SKM-1 (cell line): Measurements from ENCODE around the gene PEPD.

Experiments used
- DNase-seq: peaks from one replicate; lab custom pipeline; 2025; ENCODE audit not compliant: unreplicated experiment; lab: John Stamatoyannopoulos, UW

Gene PEPD

GRCh38 chr19:33387351-33388230, 134.0 kb downstream of the PEPD start:
- no peak for DNase-seq

DNA sequence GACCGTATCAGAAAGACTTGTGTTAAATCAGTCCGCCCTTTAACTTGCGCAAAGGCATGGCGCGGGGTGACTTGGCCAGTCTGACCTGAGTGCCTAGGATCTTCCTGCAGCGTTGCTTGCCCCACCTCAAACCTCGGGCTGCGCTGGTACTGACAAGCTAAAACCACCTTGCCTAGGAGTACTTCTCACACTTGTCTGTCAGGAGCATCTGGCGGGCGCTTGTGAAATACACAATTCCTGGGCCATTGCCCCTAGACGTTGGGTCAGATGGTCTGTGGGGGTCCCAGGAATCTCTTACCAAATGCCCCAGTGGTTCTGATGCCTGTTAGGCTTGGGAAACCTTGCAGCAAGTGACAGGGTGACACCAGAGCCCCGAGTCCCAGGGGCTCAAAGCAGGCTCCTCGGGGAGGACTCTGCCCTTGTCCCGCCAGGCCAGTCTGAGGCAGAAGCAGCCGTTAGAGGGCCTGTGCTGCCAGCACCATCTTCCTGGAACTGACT, 135.2 kb downstream of the PEPD start:
- no peak for DNase-seq

DNA sequence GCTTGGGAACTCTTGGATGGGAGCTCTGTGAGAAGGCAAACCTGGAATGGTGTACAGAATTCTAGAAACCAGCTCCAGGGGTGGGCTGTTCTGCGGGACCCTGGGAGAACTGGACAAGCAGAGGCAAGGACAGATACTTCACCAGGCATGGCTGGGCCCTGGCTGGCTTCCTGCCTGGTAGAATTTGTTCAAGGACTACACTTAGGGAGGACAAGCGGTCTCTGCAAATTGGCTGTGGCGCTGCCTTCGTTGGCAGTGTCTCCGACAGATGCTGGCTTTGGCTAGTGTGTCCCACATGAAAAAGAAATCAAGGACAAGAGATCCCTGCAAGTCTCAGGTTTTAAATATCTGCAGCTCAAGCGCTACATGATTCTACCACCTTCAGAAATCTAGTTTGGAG, 135.6 kb downstream of the PEPD start:
- DNase-seq = no peak

GRCh38 chr19:33384983-33385382, 136.6 kb downstream of the PEPD start:
- no peak for DNase-seq

DNA sequence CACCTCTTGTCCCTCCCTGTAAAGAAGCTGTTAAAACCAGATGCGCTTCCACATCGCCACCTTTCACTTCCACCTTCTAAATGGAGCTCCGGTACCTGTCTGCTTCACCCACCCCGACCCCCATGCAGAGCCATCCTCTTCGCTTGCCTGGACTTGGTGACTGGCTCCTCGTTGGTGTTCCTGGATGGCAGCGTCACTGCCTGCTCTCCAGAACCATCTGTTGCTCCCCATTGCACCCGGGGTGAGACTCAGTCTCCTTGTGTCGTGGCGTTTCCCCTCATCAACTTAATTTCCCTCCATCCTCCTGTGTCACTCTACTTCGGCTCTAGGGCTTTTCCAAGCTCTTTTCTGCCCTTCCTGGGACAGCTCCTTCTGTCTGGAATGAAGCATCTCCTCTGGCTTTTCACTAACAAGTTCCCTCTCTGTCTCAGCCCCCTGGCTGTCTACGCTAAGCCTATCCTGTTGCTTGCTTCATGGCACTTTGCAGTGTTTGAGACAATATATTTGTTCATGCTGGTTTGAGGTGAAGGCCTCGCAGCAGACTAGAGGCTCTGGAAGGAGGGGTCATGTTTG, 137.8 kb downstream of the PEPD start:
- no peak for DNase-seq

DNA sequence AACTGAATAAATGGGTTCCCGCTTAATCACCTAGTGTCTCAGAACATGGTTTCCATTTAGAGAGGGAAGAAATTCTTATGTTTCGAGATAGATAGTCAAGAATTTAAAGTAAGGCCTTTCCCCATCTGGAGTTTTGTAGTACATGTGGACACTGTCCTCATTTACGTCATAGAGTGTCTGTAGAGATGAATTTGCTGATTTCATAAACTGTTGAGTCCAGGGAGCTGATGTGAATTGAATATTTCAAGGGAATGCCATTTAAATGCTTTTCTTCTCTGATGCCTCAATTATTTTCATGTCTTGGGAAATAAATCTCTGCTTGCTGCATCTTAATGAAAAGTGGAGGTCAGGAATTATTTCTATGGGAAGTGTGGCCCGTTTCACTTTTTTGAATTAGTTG, 138.6 kb downstream of the PEPD start:
- DNase-seq = no peak

DNA sequence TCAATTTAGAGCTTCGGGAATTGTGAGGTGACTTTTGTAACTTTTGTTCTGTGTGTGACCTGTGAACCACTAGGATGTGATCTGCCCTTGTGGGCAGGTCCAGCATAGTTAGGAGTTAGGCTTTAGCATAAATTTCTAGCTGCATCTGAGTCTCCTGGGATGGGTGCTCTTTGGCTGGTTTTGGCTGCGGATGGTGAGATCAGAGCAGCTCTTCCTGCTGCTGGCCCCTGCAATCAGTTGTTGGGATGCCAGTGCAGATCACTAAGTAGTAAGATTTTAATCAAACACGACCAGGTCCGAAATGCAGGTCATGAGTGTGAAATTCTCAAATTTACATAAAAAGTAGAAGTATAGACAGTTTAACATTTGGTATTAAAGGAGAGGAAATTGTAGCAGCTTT, 139.6 kb downstream of the PEPD start:
- no peak for DNase-seq

GRCh38 chr19:33381101-33381500, 140.5 kb downstream of the PEPD start:
- DNase-seq = no peak

DNA sequence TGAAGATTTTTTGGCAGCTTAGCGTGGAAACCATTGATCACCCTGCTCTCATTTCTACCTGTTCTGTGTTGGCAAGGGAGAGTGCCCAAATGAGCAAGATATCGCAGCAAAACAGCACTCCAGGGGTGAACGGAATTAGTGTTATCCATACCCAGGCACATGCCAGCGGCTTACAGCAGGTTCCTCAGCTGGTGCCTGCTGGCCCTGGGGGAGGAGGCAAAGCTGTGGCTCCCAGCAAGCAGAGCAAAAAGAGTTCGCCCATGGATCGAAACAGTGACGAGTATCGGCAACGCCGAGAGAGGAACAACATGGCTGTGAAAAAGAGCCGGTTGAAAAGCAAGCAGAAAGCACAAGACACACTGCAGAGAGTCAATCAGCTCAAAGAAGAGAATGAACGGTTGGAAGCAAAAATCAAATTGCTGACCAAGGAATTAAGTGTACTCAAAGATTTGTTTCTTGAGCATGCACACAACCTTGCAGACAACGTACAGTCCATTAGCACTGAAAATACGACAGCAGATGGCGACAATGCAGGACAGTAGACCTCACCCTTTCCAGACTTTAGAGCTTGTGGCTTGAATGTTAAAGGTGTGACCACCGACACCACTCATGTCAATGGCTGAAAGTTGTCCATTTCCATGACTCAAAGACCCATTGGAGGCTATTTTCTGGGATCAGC, 142.3 kb downstream of the PEPD start:
- DNase-seq = no peak

- no peak for DNase-seq
Observed at GRCh38 chr19:33377586-33378475, 143.8 kb downstream of the PEPD start.

GRCh38 chr19:33376941-33377557, 144.5 kb downstream of the PEPD start:
- DNase-seq = no peak

DNA sequence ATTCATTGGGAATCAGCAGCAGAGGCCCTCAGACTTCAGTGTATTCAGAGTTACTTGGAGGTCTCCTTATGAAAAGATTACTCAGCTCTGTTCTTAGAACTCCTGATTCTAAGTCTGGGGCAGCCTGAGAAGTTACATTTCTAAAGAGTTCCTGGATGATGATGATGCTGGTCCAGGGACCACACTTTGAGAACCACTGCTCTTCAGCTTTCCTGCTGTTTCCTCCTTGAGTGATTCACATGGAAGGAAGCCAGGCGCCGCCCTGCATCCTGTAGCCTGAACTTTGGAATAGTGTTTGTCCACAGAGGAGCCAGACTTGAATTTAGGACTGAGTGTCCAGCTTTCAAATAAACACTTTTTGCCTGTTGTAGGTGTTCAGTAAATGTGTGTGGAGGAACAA, 145.2 kb downstream of the PEPD start:
- DNase-seq = no peak

GRCh38 chr19:33375837-33376159, 145.8 kb downstream of the PEPD start:
- no peak for DNase-seq

GRCh38 chr19:33375156-33375836, 146.3 kb downstream of the PEPD start:
- no peak for DNase-seq

GRCh38 chr19:33374236-33374714, 147.3 kb downstream of the PEPD start:
- no peak for DNase-seq

- peak; percentile 73 for DNase-seq
Observed at GRCh38 chr19:33373453-33374235, 147.9 kb downstream of the PEPD start, which contains the start of gene CEBPG. TSS of gene CEBPG (plus strand) at chr19:33373709. CDS start at chr19:33379240, 5,531 bp downstream.

DNA sequence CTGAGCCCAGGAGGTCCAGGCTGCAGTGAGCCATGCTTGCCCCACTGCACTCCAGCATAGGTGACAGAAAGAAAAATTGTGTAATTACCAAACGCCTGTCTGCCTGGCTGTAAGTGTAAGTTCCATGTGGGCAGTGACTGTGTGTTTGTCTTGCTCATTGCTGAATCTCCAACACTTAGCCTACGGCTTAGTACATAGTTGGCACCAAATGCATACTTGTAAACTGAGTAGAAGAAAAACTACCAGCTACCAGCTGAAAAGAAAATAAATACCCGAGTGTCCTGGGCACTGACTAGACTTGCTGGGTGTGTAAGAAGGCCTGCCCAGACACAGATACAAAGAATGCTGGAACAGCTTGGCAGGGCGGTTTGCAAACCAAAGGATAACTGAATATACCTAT, 150.8 kb downstream of the PEPD start:
- DNase-seq = no peak

GRCh38 chr19:33368074-33368864, 153.3 kb downstream of the PEPD start:
- DNase-seq = no peak
